Heart right ventricle (tissue), 16 donors: ENCODE measurements around the gene FAM234A. TPM values are rescaled to one million over a fixed set of nuclear protein-coding genes. Genes with fewer than 3 reads are reported as not detected.

Experiments
- ATAC-seq, 8 donors: fragments of 200-7000 bp; cut with Tn5 transposase; one replicate each; pipeline ENCODE4 v1.9.1; 2020; ENCODE audit warnings: mild to moderate bottlenecking in 8 of 8, moderate library complexity in 8 of 8, moderate number of reproducible peaks in 1 of 8
- DNase-seq, 2 donors: peaks; one replicate each; pipeline ENCODE4 v3.0.0-alpha.2; 2020
- H3K27ac ChIP-seq, 10 donors: fragments of 200-600 bp; sonication (generic) in 2 of 10; one replicate each; pipeline versions ENCODE4 v1.5.0 to v1.8.0; 2020 to 2022; ENCODE audit warnings: mild to moderate bottlenecking in 3 of 10
- H3K27me3 ChIP-seq, 7 donors: fragments of 200-600 bp; one replicate each; pipeline ENCODE4 v1.8.0; 2021 to 2022; ENCODE audit warnings: mild to moderate bottlenecking in 2 of 7
- H3K36me3 ChIP-seq, 9 donors: fragments of 200-600 bp; sonication (generic) in 1 of 9; one replicate each; pipeline versions ENCODE4 v1.5.0 to v1.8.0; 2020 to 2022; ENCODE audit warnings: mild to moderate bottlenecking in 2 of 9
- H3K4me1 ChIP-seq, 9 donors: fragments of 200-600 bp; sonication (generic) in 1 of 9; one replicate each; pipeline versions ENCODE4 v1.5.0 to v1.8.0; 2020 to 2022; ENCODE audit warnings: mild to moderate bottlenecking in 4 of 9
- H3K4me3 ChIP-seq, 10 donors: fragments of 200-600 bp; sonication (generic) in 2 of 10; one replicate each; pipeline versions ENCODE4 v1.5.0 to v1.8.0; 2020 to 2022; ENCODE audit warnings: mild to moderate bottlenecking in 7 of 10, moderate library complexity in 2 of 10
- H3K9me3 ChIP-seq, 11 donors: fragments of 200-600 bp in 10 of 11; sonication (generic) in 2 of 11; one replicate each; pipeline versions ENCODE4 v1.5.0 to v1.8.0; 2013 to 2022; ENCODE audit warnings: mild to moderate bottlenecking in 2 of 11, control low read depth in 1 of 11, moderate library complexity in 1 of 11
- CTCF ChIP-seq, 9 donors: fragments of 200-600 bp; sonication (generic) in 2 of 9; IDR thresholded peaks; one replicate each; pipeline versions ENCODE4 v1.5.0 to v1.8.0; 2021 to 2022; ENCODE audit warnings: antibody characterized with exemption in 9 of 9, mild to moderate bottlenecking in 5 of 9, moderate library complexity in 1 of 9
- WGBS, 2 donors: extraction: QIAGEN DNeasy Blood & Tissue Kit; methylation state at CpG; one replicate each; pipeline ENCODE4 v1.1.7; 2013; ENCODE audit warnings: inconsistent platforms in 1 of 2; 5-methylcytosine and 5-hydroxymethylcytosine counted together
- intact Hi-C, 10 donors: fragments of 100-400 bp; cut with DNase I; formaldehyde crosslinking; loops; one replicate each; pipeline versions ENCODE4 v1.11.1 to v1.14.2; 2022
- polyA plus RNA-seq, 2 donors: library from polyadenylated mRNA; stranded (reverse); fragments of 200-250 nt; gene quantifications; one replicate each; pipeline ENCODE4 v1.2.3, GENCODE V29; 2013
- total RNA-seq, 10 donors: library from RNA; stranded (reverse); fragmentation: NEBNext Ultra II Directional in 3 of 10; extraction: Animal tissue kit (Norgen Biotek cat#: 25700) in 3 of 10; gene quantifications; one replicate each; pipeline versions ENCODE4 v1.2.1 to v1.2.4, GENCODE V29; 2021 to 2023
- donor health status: Arrhythmogenic right ventricular cardiomyopathy.
- donor health status: ischemic (EF 13 %, LVEDD 7.1; RV severe dilation, severe dysfunction).
- donor health status: healthy with polysubstance abuse.
- donor health status: DM: no; HTN: yes; CAD: no.
- donor health status: DM: no; HTN: no; CAD: no.
- donor health status: ischemic (EF 25% LVEDD 6.9; RV normal size, moderate dysfunction).
- donor health status: ischemic (EF 25% LVEDD 5.7; RV mildly dilated, moderate dysfunction).
- donor health status: healthy.
- donor health status: DM: yes; HTN: yes; CAD: no.
- donor health status: Ischemic cardiomyopathy.
- donor health status: ischemic (EF 35%, LVEDD 5.7; RV mildly dilated, moderate dysfunction).
- donor health status: nonischemic (EF 11% LVEDD 7.7; RV severe dilation, severe dysfunction).
- donor health status: DM: yes; HTN: yes; CAD: no.
- donor health status: PGD.
- donor health status: ischemic (EF 29% LVEDD 5.4; RV normal size, mild dysfunction).
- donor health status: nonischemic (EF 23%, LVEDD 6.1; RV moderate dilation, normal function).

FAM234A gene
- total and polyA plus RNA-seq, 12 donors: 70.5 to 200 (median 154) TPM

GRCh38 chr16:284204-285120 is 49.8 kb downstream of the FAM234A start:
- H3K9me3 ChIP-seq: no peaks in the 10 kb centered on the region
- ATAC-seq (no peak), DNase-seq (no peak)
- TF ChIP-seq CTCF (IDR thresholded peaks at IDR 0.05): no peak
- no peak overlapping the region for H3K4me3 ChIP-seq
- 92% methylated on average over 52 of the region's 52 CpGs for WGBS, 2 donors
- intact Hi-C loops: no loop called here
- H3K36me3 ChIP-seq: peaks cover 0 to 31% (median 14%) of the 10 kb centered on the region in 9 donors
- peaks cover 0 to 15% (median 11%) of the 10 kb centered on the region in 9 donors for H3K4me1 ChIP-seq
- peaks cover 0 to 29% (median 17%) of the 10 kb centered on the region in 7 donors for H3K27me3 ChIP-seq
- no peak overlapping the region for H3K27ac ChIP-seq

- WGBS, 2 donors: 96 to 97% methylated on average over 40 to 48 of the region's 48 CpGs
- intact Hi-C loops: no loop called here
- TF ChIP-seq CTCF (IDR thresholded peaks at IDR 0.05): no peak
These were observed 50.8 kb downstream of the FAM234A start for GRCh38 chr16:285146-286055.

GRCh38 chr16:286491-287297 is 52.1 kb downstream of the FAM234A start:
- no peak overlapping the region for H3K27ac ChIP-seq
- no peak overlapping the region for H3K4me3 ChIP-seq
- DNase-seq: no peak
- H3K4me1 ChIP-seq: peaks cover 0 to under 1% (median 0%) of the 10 kb centered on the region in 9 donors
- H3K27me3 ChIP-seq: peaks cover 0 to 9% (median 4%) of the 10 kb centered on the region in 7 donors
- no peak for ATAC-seq
- peaks cover 0 to 54% (median 17%) of the 10 kb centered on the region in 9 donors for H3K36me3 ChIP-seq
- intact Hi-C loops: no loop called here
- TF ChIP-seq CTCF (IDR thresholded peaks at IDR 0.05): no peak
- no peaks in the 10 kb centered on the region for H3K9me3 ChIP-seq
- WGBS, 2 donors: 92 to 95% methylated on average over 22 of the region's 22 CpGs

More at GRCh38 chr16:285146-286055, 50.8 kb downstream of the FAM234A start:
- Histone ChIP-seq H3K4me3 (no peak overlapping the region), H3K27me3 (peaks cover 0 to 22% (median 14%) of the 10 kb centered on the region in 7 donors), H3K36me3 (peaks cover 0 to 41% (median 17%) of the 10 kb centered on the region in 9 donors), H3K27ac (no peak overlapping the region), H3K9me3 (no peaks in the 10 kb centered on the region), H3K4me1 (peaks cover 0 to 12% (median 10%) of the 10 kb centered on the region in 9 donors)
- ATAC-seq (no peak), DNase-seq (no peak)
